ENCODE results near the gene ALOX12B.
"Not testable (repeated sequence)": the region's sequence is repeated elsewhere in the genome, so short reads cannot be mapped to it uniquely, and the experiment has no call there.

ALOX12B gene

DNA sequence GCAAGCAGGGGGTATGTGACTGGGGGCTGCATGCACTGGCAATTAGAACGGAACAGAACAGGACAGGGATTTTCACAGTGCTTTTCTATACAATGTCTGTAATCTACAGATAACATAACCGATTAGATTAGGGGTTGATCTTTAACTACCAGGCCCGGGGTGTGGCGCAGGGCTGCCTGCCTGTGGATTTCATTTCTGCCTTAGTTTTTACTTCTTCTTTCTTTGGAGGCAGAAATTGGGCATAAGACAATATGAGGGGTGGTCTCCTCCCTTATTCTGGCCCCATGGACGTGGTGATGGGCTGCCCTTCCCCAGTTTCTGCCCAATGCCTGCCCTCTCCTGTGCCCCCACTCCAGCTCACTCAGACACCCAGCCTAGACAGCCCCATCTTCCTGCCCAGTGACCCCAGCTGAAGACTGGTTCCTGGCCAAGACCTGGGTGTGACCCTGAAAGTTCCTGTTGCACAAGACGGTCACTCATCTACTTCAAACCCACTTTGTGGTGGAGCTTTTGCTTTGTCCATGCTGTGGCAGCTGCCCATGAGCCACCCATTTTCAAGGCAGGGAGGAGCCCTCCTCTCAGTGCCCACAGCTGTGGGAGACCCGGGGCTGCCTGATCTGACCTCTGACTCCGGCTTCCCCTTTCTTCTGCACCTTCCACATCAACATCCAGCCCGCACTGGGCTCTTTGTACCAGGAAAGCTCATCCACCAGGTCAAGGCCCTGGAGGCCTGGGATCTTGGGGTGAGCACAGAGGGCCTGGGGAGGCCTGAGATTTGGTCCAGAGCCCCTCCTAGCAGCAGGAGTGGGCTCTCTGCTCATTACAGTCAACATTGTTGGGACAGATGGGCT, 18.6 kb downstream of the ALOX12B start:
- in situ Hi-C loops (cut with HindIII; ENCODE audit: low sequenced_read_pairs) = no loop called here

DNA sequence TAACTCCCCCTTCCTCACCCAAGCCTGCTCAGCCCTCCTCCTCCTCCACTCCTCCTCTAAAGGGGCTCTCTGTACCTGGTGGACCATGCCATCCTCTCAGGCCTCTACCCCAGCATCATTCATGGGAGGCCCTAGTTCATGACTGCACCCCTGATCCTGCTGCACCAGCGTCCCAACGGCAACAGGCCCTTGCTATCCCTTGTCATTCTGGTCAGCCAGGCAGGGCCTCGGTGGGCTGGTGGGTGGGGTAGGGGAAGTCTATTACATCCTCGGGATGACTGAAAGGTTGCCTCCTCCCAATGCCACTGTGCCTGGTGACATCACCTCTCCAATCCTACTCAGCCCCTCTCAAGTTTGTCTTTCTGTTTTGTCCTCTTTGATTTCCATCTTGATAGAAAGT, 19.7 kb downstream of the ALOX12B start:
- in situ Hi-C loops (cut with HindIII; ENCODE audit: low sequenced_read_pairs) = no loop called here

DNA sequence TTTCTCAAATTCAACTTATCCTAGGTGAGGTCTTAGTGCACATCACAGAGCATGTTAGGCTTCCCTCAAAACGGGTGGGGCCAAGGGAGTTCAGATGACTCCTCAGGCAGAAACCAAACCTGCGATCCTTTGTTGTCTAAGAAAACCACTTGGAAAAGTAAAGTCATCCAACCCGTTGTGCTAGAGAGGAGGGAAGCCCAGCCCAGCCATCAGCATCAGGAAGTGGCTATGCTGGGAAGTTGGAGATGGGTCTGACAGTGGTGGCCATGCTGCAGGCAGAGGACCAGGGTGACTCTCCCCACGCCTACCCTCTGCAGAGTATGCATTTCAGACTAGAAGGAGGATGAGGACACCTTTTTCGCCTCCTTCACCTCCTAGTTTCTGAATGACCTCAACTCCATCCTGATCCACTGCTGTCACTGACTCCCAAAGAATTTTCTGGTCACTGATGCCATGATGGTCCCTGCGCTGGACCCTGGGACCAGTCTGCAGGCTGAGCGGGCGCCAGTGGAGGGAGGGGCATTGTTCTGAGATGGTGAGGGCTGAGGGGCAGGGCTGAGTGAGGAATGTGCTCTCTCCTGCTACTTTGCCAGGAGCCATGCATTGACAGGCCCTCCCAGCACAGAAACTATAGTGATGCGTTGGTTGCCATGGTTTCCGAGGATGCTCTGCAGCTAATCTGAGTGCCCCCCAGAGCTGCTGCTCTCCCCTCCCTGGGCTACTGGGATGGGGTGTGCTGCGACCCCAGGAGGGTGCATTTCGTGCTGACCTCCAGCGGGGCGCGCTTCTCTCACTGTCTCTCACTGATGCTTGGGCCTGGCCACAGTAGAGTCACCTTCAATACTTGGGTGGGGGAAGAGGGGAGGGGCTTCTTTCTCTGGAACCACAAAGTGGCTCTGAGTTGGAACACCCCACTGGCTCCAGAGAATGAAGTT, 20.4 kb downstream of the ALOX12B start:
- in situ Hi-C loops (cut with HindIII; ENCODE audit: low sequenced_read_pairs) = no loop called here

DNA sequence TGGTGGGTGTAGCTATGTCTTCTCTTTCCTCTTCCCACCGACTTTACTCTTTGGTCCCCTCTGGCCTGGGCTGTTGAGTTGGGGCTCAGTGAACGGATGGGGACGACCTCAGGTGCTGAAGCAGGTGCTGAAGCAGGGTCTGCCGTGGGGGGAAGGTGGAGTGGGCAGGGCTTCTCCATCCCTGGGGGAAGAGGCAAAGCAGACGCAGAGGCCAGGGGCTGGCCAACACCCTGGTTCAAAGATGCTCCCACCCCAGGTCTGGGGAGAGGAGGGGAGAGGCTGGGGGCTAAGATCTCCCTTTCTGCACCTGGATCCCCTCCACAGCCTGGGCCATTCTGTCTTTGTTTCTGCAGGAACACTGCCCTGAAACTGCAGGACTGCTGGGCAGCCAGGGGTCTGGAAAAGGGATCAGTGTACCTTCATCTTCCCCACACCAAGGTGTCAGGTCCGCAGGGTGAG, 22.9 kb downstream of the ALOX12B start:
- in situ Hi-C loops (cut with HindIII; ENCODE audit: low sequenced_read_pairs) = no loop called here

GRCh38 chr17:8063761-8064534, 23.6 kb downstream of the ALOX12B start:
- in situ Hi-C loops (cut with HindIII; ENCODE audit: low sequenced_read_pairs) = no loop called here

- in situ Hi-C loops (cut with HindIII; ENCODE audit: low sequenced_read_pairs) = no loop called here
Measured at GRCh38 chr17:8062807-8063483, 24.6 kb downstream of the ALOX12B start.

DNA sequence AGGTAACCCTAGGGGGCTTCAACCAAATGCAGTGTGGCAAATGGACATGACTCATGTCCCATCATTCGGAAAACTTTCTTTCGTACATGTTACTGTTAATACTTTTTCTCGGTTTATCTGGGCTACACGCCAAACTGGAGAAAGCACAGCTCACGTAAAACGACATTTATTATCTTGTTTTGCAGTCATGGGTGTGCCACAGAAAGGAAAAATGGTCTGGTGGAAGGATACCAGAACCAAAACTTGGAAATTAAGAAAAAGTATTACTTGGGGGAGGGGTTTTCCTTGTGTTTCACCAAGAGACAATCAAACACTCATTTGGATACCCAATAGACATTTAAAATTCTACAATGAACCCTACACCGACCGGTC, 25.1 kb downstream of the ALOX12B start:
- in situ Hi-C loops (cut with HindIII; ENCODE audit: low sequenced_read_pairs) = no loop called here

DNA sequence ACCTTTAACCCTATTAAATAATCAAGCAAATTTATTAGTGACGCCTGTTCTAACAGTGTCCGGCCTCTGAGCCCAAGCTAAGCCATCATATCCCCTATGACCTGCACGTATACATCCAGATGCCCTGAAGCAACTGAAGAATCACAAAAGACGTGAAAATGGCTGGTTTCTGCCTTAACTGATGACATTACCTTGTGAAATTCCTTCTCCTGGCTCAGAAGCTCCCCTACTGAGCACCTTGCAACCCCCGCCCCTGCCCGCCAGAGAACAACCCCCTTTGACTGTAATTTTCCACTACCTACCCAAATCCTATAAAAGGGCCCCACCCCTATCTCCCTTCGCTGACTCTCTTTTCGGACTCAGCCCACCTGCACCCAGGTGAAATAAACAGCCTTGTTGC, 25.7 kb downstream of the ALOX12B start:
- in situ Hi-C loops (cut with HindIII; ENCODE audit: low sequenced_read_pairs) = not testable (repeated sequence)

- in situ Hi-C loops (cut with HindIII; ENCODE audit: low sequenced_read_pairs) = no loop called here
Measured at GRCh38 chr17:8060274-8060673, 27.2 kb downstream of the ALOX12B start.

- in situ Hi-C loops (cut with HindIII; ENCODE audit: low sequenced_read_pairs) = loop anchor here (5.0 kb wide), 1 partner anchor 53 kb away; no protein-coding TSS in a partner anchor
Measured at GRCh38 chr17:8059131-8059530, 28.4 kb downstream of the ALOX12B start.

DNA sequence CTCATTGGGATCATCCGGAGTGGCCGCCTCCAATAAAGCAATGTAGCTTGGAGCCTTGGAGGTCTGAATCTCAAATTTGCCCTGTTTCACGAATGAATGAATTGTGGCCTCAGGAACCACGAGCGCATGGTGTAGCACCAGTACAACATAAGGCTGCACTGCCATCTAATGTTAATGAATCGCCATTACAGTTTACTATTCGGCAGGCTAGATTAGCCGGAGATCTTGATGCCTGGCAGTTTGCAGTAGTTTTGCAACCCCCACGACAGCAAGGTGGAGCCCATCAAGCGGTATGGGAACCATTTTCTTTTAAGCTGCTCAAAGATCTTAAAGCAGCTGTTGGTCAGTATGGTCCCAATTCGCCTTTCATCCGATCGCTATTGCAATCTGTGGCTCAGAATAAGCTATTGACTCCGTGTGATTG, 29.8 kb downstream of the ALOX12B start:
- in situ Hi-C loops (cut with HindIII; ENCODE audit: low sequenced_read_pairs) = loop anchor here (5.0 kb wide), 1 partner anchor 55 kb away; no protein-coding TSS in a partner anchor

DNA sequence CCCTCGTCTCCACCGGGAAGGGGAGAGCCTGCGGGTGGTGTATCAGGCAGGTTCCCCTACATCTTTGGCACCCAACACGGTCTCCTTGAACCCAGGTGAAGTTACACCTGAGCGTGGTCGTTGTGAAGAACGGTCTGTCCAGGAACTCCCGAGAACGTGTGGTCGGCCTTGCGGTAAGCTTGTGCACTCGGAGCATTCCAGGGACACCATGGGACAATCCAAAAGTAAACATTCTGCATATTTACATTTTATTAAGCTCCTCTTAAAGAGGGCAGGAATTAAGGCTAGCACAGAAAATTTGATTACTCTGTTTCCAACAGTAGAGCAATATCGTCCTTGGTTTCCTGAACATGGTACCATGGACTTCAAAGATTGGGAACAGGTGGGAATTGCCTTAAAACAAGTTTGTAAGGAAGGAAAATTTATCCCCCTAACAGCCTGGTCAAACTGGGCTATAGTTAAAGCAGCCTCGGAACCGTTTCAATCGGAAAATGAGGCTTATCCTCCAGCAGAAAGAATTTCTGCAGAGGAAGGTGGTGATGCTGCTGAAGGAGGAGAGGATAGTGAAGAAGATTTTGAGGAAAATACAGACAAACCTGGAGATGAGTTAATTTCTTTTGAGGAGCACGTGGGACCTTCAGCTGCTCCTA, 30.4 kb downstream of the ALOX12B start:
- in situ Hi-C loops (cut with HindIII; ENCODE audit: low sequenced_read_pairs) = loop anchor here (5.0 kb wide), 1 partner anchor 55 kb away; no protein-coding TSS in a partner anchor

- in situ Hi-C loops (cut with HindIII; ENCODE audit: low sequenced_read_pairs) = loop anchor here (5.0 kb wide), 1 partner anchor 56 kb away; no protein-coding TSS in a partner anchor
Measured at GRCh38 chr17:8056232-8056975, 31.1 kb downstream of the ALOX12B start.

DNA sequence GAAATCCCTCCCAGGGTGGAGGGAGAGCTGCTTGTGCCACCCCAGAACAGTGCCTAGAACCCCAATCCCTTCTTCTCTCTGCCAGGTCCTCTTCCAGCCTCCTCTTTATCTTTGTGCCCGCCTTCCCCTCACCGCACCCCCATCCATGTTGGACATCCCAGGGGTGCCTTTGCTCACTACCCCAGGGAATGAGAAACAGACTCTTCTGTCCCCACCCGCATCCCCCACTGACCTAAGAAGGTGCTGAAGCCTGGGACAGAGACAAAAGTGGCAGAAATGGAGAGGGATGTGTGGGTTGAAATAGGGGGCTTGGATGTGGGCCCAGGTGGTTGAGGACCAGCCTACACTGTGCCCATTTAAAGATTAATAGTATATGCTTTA, 31.7 kb downstream of the ALOX12B start:
- in situ Hi-C loops (cut with HindIII; ENCODE audit: low sequenced_read_pairs) = loop anchor here (5.0 kb wide), 1 partner anchor 56 kb away; no protein-coding TSS in a partner anchor

GRCh38 chr17:8053600-8053999, 33.9 kb downstream of the ALOX12B start:
- in situ Hi-C loops (cut with HindIII; ENCODE audit: low sequenced_read_pairs) = no loop called here

DNA sequence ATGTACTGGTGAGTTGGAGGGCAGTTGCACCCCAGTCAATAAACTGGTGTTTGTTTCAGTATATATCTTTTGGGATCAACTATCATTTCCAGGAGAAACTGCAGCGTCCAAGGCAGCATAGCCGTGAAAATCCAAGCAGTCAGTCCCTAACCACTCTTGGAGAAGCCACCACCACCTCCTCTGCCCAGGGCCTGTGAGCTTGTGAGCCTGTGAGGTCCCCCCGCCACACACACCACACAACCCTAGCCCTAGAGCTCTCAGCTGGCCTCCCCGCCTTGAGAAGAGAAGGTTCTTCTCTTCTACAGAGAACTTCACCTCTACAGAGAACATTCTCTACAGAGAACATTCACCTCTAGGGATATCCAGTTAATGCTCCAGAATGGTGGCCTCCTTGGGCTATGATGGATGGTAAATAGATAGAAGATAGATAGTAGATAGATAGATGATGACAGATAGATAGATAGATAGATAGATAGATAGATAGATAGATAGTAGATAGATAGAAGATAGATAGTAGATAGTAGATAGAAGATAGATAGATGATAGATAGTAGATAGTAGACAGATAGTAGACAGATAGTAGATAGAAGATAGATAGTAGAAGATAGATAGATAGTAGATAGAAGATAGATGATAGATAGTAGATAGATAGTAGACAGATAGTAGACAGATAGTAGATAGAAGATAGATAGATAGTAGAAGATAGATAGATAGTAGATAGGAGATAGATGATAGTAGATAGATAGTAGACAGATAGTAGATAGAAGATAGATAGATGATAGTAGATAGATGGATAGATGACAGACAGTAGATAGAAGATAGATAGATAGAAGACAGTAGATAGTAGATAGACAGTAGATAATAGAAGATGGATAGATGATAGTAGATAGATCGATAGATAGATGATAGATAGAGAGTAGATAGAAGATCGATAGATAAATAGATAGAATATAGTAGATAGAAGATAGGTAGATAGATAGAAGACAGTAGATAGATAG, 35.0 kb downstream of the ALOX12B start:
- in situ Hi-C loops (cut with HindIII; ENCODE audit: low sequenced_read_pairs) = no loop called here

- in situ Hi-C loops (cut with HindIII; ENCODE audit: low sequenced_read_pairs) = no loop called here
Measured at GRCh38 chr17:8051831-8052230, 35.7 kb downstream of the ALOX12B start.

GRCh38 chr17:8048736-8049135, 38.8 kb downstream of the ALOX12B start:
- in situ Hi-C loops (cut with HindIII; ENCODE audit: low sequenced_read_pairs) = loop anchor here (5.0 kb wide), 2 partner anchors 41 to 106 kb away; no protein-coding TSS in a partner anchor
